Fibroblast of lung (primary cell): ENCODE measurements around the gene CCDC33. TPM values are rescaled to one million over a fixed set of nuclear protein-coding genes. Genes with fewer than 3 reads are reported as not detected.

Source experiments
- DNase-seq, 2 donors: peaks; one replicate each; pipeline versions ENCODE4 v3.0.0 to v3.0.0-alpha.2; 2010; ENCODE audit warnings: low read depth in 2 of 2
- H2AFZ ChIP-seq: 2 replicates; pipeline ENCODE4 v1.5.1; 2012; ENCODE audit warnings: low read length, control low read depth, inconsistent platforms
- H3K27ac ChIP-seq: 2 replicates; pipeline ENCODE4 v1.5.1; 2011; ENCODE audit warnings: low read length, control low read depth; ENCODE audit not compliant: insufficient read depth
- H3K27me3 ChIP-seq: 2 replicates; pipeline ENCODE4 v1.5.1; 2011; ENCODE audit warnings: mild to moderate bottlenecking, low read length; ENCODE audit not compliant: control insufficient read depth, insufficient read depth
- H3K36me3 ChIP-seq: 2 replicates; pipeline ENCODE4 v1.5.1; 2011; ENCODE audit warnings: low read length; ENCODE audit not compliant: control insufficient read depth, insufficient read depth
- H3K4me1 ChIP-seq: 2 replicates; pipeline ENCODE4 v1.5.1; 2011; ENCODE audit warnings: low read length; ENCODE audit not compliant: control insufficient read depth, insufficient read depth; ENCODE audit errors: extremely low read depth
- H3K4me2 ChIP-seq: 2 replicates; pipeline ENCODE4 v1.5.1; 2011; ENCODE audit warnings: low read length, control low read depth; ENCODE audit not compliant: insufficient read depth; ENCODE audit errors: extremely low read depth
- H3K4me3 ChIP-seq, 4 experiments: fragments of 200-600 bp in 1 of 4; sonication (generic) in 1 of 4; replicated peaks in 1 of 4; 2 replicates each; pipeline ENCODE4 v1.5.1; 2011 to 2016; ENCODE audit warnings: low read length in 4 of 4, low read depth in 3 of 4, mild to moderate bottlenecking in 3 of 4, control low read depth in 2 of 4, inconsistent platforms in 1 of 4, mixed read lengths in 1 of 4; ENCODE audit not compliant: insufficient read depth in 1 of 4; ENCODE audit errors: control extremely low read depth in 1 of 4
- H3K79me2 ChIP-seq: 2 replicates; pipeline ENCODE4 v1.5.1; 2012; ENCODE audit warnings: mild to moderate bottlenecking, low read length, inconsistent platforms; ENCODE audit not compliant: control insufficient read depth, insufficient read depth
- H3K9ac ChIP-seq: 2 replicates; pipeline ENCODE4 v1.5.1; 2011; ENCODE audit warnings: mild to moderate bottlenecking, low read length, control low read depth; ENCODE audit not compliant: insufficient read depth
- H3K9me3 ChIP-seq: 2 replicates; pipeline ENCODE4 v1.5.1; 2012; ENCODE audit warnings: low read depth, low read length; ENCODE audit not compliant: control insufficient read depth, insufficient read depth
- H4K20me1 ChIP-seq: 2 replicates; pipeline ENCODE4 v1.5.1; 2011; ENCODE audit warnings: low read length; ENCODE audit not compliant: control insufficient read depth, insufficient read depth; ENCODE audit errors: extremely low read depth
- CTCF ChIP-seq, 2 donors: IDR thresholded peaks in 1 of 2; conservative IDR thresholded peaks in 1 of 2; 1 replicate in 1 of 2; 2 replicates in 1 of 2; pipeline ENCODE4 v1.5.1; 2011 to 2012; ENCODE audit warnings: low read length in 2 of 2, control low read depth in 1 of 2, inconsistent platforms in 1 of 2, low read depth in 1 of 2, mild to moderate bottlenecking in 1 of 2
- EZH2 ChIP-seq: IDR thresholded peaks from 2 replicates; pipeline ENCODE4 v1.5.1; 2012; ENCODE audit warnings: low read length, control low read depth, mild to moderate bottlenecking; ENCODE audit errors: missing control alignments
- polyA plus RNA-seq, 2 donors: library from polyadenylated mRNA; depleted of rRNA in 1 of 2; stranded (reverse) in 1 of 2; unstranded in 1 of 2; fragments of >200 nt; gene quantifications; 2 replicates each; pipeline ENCODE4 v1.2.1, GENCODE V29; 2011 to 2012; ENCODE audit warnings: missing spikeins in 1 of 2
- total RNA-seq: library from RNA; depleted of rRNA; stranded (reverse); fragments of >200 nt; gene quantifications from 2 replicates; pipeline ENCODE4 v1.2.1, GENCODE V29; 2014

Gene CCDC33
- total and polyA plus RNA-seq, 2 donors (not counting 1 experiment from before 2014, with no cell fraction given) = not detected

DNA sequence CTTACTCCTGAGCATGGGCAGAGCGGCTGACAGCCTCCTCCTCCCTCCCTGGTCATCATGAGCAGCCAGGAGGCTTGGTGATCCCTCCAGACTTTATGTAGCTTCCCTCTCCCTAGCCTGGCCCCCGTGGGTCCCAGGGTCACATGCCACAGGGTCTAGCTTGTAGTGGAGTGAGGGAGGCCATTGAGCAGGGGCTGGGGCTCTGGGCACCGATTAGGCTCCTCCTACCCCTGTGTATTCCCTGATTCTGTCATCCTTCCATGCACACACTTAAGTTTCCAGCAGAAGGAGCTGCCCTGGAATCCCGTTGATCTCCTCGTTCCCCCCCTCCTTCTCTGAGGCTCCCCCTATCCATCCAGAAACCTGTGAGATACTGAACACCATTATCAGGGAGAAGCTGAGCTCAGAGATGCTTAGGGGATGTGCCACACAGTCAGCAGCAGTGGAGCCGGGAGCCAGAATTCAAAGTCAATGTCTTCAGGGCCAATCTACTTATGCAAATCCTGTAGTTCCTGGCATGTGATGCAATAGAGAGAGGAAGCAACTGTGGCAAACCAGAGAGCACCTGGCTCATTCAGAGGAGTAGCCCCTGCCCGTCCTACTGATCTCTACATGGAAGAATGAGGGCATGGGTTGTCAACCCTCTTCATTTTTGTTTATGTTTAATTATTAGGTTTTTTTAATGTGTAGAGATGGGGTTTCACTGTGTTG lies 17.2 kb downstream of the CCDC33 start:
- no peaks in the 10 kb centered on the region for H3K4me1 ChIP-seq
- H4K20me1 ChIP-seq = no peaks in the 10 kb centered on the region
- H3K9me3 ChIP-seq = no peaks in the 10 kb centered on the region
- no peak overlapping the region for H3K4me2 ChIP-seq
- H3K27ac ChIP-seq = no peak overlapping the region
- H3K9ac ChIP-seq = no peak overlapping the region
- TF ChIP-seq EZH2 = no peak
- TF ChIP-seq CTCF (conservative IDR thresholded peaks at IDR 0.05 in 1 of 2, IDR thresholded peaks at IDR 0.05 in 1 of 2; ENCODE audit: low read depth in 1 of 2, low read length in 2 of 2) = no peak
- DNase-seq = peak in 1 of 2 donors; percentile 12
- no peak overlapping the region for H3K4me3 ChIP-seq
- H3K79me2 ChIP-seq = no peaks in the 10 kb centered on the region
- H2AFZ ChIP-seq = no peak overlapping the region
- H3K27me3 ChIP-seq = peaks cover 16% of the 10 kb centered on the region
- H3K36me3 ChIP-seq = no peaks in the 10 kb centered on the region

DNA sequence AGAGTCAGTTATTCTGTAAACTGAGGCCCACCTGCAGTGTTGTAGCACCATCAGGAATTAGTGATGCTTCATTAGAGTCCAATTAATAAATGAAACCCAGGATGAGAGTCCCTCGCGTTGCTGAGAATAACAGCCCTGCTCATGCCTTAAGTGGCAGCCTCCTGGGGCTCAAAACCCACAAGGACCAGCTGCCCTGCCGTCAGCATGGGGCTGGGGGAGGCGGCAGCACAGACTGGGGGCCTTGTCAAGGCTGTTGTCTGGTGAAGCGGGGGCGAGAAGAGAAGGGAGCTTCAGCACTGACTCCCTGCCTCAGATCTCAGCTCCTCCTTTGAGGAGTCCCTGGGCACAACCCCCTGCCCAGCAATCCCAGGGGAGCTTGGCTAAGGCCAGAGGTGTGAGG lies 21.0 kb downstream of the CCDC33 start:
- no peak for DNase-seq
- H3K27me3 ChIP-seq = peaks cover 35% of the 10 kb centered on the region
- H3K79me2 ChIP-seq = no peaks in the 10 kb centered on the region
- H3K9ac ChIP-seq = no peak overlapping the region
- H4K20me1 ChIP-seq = no peaks in the 10 kb centered on the region
- H3K4me1 ChIP-seq = no peaks in the 10 kb centered on the region
- H2AFZ ChIP-seq = no peak overlapping the region
- no peaks in the 10 kb centered on the region for H3K36me3 ChIP-seq
- no peak for TF ChIP-seq EZH2
- no peak for TF ChIP-seq CTCF (conservative IDR thresholded peaks at IDR 0.05 in 1 of 2, IDR thresholded peaks at IDR 0.05 in 1 of 2; ENCODE audit: low read depth in 1 of 2, low read length in 2 of 2)
- H3K9me3 ChIP-seq = no peaks in the 10 kb centered on the region
- H3K4me3 ChIP-seq = no peak overlapping the region
- H3K4me2 ChIP-seq = no peak overlapping the region
- H3K27ac ChIP-seq = no peak overlapping the region

GRCh38 chr15:74257623-74258022 lies 21.5 kb downstream of the CCDC33 start:
- no peak overlapping the region for H3K4me3 ChIP-seq
- H2AFZ ChIP-seq = no peak overlapping the region
- H3K4me2 ChIP-seq = no peak overlapping the region
- DNase-seq = no peak
- H3K27me3 ChIP-seq = peaks cover 35% of the 10 kb centered on the region
- no peaks in the 10 kb centered on the region for H3K36me3 ChIP-seq
- H3K9ac ChIP-seq = no peak overlapping the region
- H3K79me2 ChIP-seq = no peaks in the 10 kb centered on the region
- no peaks in the 10 kb centered on the region for H3K4me1 ChIP-seq
- no peaks in the 10 kb centered on the region for H3K9me3 ChIP-seq
- no peaks in the 10 kb centered on the region for H4K20me1 ChIP-seq
- no peak overlapping the region for H3K27ac ChIP-seq
- no peak for TF ChIP-seq CTCF (conservative IDR thresholded peaks at IDR 0.05 in 1 of 2, IDR thresholded peaks at IDR 0.05 in 1 of 2; ENCODE audit: low read depth in 1 of 2, low read length in 2 of 2)
- no peak for TF ChIP-seq EZH2
